Endometrial microvascular endothelial cells (primary cell): ENCODE results near the gene SRPRB. TPM values are rescaled to one million over a fixed set of nuclear protein-coding genes. Genes with fewer than 3 reads are reported as not detected.

ENCODE experiments used
- in situ Hi-C: cut with HindIII; loops from 2 replicates; pipeline ENCODE4 v1.10.0; 2017; ENCODE audit warnings: low sequenced_read_pairs, low pct_unique_long_range_greater_than_20kb; ENCODE audit errors: inconsistent ontology term
- total RNA-seq: library from RNA; depleted of rRNA; stranded (reverse); fragments of >200 nt; gene quantifications from one replicate; pipeline ENCODE4 v1.2.3, GENCODE V29; 2015; ENCODE audit errors: inconsistent ontology term

SRPRB gene
- total RNA-seq, 1 donor from 2014 or later = 122 TPM

DNA sequence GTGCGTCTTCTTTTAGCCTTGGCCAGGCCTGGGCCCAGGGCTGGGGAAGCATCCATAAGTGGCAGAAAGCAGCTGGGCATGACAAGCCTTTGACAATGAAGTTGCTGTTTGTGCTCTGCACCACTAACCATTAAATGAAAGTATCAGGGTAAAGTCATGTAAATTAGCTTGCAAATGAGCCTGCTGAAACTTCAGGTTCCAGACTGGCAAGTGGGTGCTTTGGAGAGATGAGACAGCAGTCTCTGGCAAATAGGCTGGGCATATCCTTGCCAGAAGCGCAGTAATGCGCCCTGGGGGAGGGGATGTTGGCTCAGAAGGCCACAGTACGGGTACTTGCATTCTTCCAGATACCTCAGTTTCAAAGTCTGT lies 49.4 kb downstream of the SRPRB start:
- in situ Hi-C loops = no loop called here

DNA sequence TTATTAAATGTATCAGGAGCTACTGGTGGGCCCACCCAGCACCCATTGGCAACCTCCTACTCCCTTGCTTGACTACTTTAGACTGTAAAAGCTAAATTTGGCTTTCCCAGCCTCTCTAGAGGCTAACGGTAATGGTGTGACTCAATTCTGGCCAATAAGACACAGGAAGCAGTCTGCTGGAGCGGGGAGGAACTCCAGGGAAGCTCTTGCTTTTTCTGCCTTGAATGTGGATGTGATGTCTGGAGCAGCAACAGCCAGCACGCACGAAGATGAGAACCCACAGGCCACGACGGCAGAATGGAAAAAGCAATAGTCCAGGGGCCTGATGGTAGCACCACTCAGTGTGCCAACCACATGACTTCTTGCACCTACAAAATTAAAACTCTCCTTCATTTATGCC lies 50.2 kb downstream of the SRPRB start:
- in situ Hi-C loops = no loop called here

DNA sequence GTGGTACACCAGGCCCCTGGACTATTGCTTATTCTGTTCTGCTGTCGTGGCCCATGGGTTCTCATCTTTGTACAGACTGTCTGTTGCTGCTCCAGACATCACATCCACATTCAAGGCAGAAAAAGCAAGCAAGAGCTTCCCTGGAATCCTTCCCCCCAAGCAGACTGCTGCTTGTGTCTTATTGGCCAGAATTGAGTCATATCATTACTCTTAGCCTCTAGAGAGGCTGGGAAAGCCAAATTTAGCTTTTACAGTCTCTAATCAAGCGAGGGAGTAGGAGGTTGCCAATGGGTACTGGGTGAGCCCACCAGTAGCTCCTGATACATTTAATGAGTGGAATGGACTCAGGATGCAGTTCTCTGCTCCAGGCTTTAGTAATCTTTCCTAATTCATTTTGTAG lies 50.7 kb downstream of the SRPRB start:
- in situ Hi-C loops = no loop called here

DNA sequence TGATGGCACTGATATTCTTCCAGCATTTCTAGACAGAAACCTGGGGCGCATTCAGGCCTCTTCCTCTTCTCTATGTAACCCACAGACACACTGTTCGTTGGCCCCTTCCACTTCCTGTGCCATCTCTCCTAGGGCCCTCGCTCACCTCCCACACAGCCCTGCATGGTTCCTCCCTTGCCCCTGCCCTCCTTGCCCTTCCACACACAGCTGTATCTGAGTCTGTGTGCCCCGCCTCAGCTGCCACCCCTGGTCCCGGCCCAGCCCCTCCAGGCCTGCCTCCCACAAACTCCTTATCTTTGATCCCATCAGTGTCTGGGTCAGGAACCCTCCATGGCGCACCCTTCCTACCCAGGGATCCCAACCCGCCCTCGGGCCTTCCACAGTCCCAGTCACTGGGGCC lies 52.2 kb downstream of the SRPRB start:
- in situ Hi-C loops = no loop called here

DNA sequence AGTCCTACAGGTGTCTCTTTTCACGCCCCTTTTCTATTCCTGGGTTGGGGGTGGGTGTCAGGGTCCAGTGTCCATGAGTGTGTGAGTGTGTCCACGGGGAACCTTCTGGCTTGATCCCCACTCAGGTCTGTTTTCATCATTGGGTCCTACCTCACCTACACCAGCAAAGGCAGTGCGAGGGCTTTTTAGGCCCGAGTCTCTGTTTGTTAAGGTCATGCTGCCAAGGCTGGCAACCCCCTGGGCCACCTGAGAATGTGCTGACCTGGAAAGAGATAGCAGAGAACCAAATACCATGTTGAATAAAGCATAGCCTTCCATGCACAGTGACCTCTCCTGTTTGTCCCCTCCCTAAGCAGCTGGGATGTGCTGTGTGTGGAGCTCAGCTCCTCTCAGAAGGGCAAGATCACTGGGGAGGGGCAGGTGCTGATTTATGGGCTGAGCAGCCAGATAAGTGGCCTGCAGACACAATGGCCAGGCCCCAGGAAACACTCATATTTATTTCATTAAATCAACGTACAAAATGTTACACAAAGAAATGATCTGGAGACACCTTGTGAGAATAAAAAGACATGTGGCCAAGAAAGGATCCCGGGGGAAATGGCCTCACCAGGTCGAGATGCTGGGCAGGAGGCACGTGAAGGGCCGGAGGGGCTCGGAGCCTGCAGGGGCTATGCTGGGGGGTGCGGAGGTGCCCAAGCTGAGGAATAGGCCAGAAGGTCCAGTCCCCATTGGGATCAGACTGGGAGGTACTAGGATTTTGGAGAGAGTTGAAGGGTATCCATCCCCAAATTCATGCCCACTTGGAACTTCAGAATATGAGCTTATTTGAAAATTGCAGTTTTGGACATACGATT lies 54.0 kb downstream of the SRPRB start:
- in situ Hi-C loops = no loop called here

DNA sequence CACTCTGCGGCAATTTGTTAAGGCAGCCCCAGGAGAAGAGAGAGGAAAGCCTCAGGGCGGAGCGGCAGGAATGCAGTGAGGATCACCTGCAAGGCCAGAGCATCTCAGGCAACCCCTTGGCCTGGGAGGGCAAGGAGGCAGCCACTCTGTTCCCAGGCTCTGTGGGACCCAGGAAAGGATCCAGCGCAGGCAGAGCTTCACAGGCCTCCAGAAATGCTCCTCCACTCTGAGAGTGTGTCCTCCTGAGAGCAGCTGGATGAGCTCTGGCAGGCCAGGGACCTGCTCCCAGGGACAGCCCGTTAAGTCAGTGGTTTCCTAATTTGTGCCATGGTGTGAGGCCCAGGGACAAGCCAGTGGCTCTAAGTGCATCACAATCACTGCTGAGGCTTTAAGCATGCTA lies 54.9 kb downstream of the SRPRB start:
- in situ Hi-C loops = no loop called here

DNA sequence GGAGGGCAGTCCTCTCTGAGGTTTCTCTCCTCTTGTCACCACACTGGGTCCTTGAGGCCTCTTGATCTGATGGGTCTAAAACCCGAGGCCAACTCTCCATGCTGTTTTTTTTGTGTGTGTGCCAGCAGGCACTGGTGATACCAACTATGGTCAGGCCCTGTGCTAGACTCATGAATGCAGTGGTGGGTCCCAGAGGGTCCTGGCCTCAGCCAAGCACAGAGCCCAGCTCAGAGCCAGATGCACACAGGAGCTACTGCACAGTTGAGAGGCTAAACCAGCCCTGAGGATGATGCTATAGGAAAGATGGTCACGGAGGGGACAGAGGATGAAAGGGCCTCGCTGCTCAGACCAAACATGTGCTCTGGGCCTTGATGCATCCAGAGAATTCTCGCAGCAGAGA lies 56.5 kb downstream of the SRPRB start:
- in situ Hi-C loops = no loop called here

DNA sequence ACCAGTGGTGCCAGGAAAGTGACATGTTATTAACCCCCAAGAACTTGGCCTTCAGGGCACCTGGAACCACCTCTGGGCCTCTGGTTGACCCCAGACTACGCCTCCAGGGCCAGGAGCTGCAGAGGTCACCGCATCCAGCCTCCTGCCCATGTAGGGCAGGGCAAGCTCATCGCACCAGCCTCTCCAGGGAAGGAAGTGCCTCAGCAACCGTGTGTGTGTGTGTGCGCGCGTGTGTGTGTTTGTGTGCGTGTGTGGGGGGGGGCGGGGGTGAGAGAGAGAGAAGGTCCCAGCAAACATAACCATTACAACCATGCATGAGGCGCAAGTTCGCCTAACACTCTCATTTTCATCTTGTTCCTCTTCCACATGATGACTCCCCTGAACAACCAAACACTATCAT lies 58.3 kb downstream of the SRPRB start:
- in situ Hi-C loops = no loop called here

DNA sequence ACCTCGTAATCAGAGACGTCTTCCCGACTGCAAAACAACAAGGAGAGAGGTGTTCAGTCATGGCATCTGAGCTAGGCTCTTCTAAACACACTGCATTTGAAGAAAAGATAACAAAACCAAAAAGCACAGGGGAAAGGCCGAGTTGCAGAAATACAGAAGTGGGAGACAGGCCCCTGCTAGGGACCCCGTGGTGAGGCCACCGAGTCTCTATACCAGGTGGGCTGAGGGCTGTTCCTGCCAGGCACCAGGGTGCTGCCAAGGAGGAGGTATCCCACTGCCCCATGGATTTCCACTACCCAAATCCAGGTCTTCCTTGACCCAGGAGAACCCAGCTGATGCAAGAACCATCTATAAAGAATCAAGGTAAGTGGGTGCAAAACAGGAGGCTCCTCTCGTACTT lies 59.0 kb downstream of the SRPRB start:
- in situ Hi-C loops = no loop called here

DNA sequence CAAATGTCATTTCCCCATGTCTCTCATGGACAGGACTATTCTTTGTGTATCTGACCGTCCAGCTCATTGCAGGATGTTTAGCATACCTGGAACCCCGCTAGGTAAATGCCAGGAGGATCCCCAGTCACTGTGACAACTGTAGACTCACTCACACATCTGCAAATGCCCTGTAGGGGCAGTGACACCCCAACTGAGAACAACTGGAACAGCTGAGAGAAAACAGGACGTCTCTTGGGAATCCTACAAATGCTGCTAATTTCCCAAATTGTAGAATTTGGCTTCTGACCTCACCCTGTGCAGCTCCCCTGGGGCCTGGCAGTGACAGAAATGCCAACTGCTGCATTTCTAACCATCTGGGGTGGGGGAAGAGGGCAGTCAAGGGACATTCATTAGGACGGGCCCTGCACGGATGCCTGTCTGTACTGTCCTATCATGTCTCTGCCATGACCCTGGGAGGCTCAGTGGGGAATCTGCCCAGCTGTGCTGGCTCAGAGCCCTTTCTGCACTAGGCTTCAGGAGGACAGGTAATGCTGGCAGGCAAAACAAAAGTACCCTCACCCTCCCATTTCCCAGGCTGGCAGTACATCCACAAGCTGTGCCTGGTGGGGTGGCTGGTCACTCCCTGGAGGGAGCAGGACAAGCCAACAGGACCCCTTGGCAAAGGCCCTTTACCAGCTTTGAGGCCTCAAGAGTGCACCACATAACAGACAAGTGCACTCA lies 59.7 kb downstream of the SRPRB start:
- in situ Hi-C loops = no loop called here

DNA sequence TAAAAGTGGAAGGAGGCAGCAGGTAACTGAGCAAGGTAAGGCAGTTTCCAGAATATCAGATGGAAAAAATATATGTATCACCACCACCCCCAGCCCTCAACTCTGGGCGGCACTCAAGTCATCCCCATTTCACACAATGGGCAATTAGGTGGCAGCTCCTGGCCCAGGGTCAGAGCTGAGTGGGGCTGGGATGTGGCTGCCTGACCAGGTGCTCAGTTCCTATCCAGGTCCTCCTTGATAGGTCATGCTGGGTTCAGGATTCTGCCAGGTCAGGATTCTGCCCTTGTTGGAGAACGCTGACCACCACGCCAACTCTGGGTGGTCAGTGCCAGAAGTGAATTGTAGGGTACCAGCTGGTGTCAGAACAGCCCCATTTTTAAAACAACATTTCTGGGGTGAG lies 60.5 kb downstream of the SRPRB start:
- in situ Hi-C loops = no loop called here

DNA sequence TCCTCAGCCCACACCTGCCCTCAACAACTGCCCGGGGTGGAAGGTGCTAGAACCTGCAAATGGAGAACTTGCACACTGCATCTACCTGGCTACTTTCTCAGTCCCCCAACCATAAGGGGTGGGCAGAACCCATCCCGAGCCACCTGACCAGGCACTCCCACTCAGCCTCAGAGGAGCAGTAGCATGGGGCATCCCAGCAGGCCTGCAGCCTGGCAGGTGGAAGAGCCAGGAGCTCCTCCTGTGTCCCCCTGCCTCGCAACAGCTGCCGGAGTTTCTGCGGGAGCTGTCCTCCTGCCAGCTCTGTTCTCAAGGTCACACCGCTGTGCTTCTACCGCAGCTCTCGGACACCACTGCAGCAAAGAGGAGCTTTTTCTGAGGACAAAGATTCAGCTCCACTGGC lies 62.6 kb downstream of the SRPRB start:
- in situ Hi-C loops = no loop called here

DNA sequence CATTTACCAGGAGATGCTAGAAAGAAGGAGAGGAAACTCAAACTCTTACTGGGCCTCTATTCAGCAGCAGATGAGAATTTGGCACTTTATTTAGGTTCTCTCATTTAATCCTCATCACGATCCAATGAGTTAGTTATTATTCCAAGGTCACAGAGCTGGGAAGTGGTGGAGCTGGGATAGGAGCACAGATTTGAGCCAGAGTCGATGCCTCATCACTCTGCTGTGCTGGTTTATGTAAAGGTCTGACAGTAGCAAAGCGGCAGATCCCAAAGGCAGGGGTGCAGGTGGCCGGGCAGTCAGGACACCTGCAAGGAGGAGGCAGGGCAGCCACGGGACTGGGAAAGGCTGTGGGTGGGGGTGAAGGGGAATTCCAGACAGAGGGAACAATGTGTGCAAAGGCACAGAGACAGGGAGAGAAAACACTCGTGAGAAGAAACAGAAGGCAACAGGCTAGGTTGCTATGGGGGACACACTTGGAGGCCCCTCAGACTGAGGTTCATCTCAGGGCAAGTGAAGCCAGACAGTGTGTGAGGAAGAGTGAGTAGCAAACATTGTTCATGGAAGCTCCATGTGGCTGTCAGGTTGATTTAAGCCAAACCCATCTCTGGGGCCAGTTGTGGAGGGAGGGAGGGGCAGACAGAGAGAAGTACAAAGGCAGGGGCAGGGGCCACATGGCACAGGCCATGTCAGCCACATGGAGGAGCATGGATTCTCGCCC lies 63.3 kb downstream of the SRPRB start:
- in situ Hi-C loops = no loop called here

DNA sequence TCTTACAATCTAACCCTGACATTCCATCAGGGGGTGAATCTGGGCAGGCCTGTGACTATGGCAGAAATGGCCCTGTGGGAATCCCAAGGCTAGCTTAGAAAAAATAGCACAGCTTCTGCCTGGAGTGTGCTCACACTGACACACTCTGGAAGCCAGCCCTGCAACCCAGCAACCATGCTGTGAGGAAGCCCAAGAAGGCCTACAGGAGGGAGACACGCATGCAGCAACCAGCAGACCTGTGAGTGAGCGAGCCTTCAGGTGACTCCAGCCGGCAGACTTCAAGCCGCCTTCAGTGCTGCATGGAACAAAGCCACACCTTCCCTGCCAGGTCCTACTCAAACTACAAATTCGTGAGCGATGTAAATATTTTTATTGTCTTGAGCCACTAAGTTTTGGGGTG lies 64.0 kb downstream of the SRPRB start:
- in situ Hi-C loops = no loop called here

DNA sequence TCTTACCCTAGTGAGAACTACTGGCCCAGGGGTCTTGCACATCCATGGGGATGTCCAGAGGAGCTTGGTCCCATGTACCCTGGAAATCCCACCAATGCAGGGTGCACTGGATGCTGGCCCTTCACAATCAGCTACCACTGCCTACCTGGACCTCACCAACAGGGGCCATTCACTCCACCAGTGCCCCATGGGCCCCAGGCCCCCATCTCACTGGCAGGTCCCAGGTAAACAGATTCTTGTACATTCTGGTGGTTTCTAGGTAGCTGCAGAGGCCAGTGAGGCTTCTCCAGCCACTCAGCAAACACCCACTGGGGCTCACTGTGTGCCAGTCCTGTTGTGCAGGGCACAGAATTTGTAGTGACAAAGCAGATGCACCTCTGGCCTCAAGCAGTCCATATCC lies 65.2 kb downstream of the SRPRB start:
- in situ Hi-C loops = no loop called here

Other genes with a start within 250 kb of the SRPRB start
- 244 TPM for gene CDV3, start 232.1 kb upstream of the SRPRB start, total RNA-seq
- gene TOPBP1, start 143.9 kb upstream of the SRPRB start, total RNA-seq = 39.8 TPM
- gene TF, start 59.4 kb upstream of the SRPRB start, total RNA-seq = not detected
- 1.6 TPM for gene RAB6B, start 90.1 kb downstream of the SRPRB start, total RNA-seq
- 22.4 TPM for gene SLCO2A1, start 224.1 kb downstream of the SRPRB start, total RNA-seq